H1 (cell line): ENCODE results near the gene GJD2. TPM values are rescaled to one million over a fixed set of nuclear protein-coding genes. Genes with fewer than 3 reads are reported as not detected.

Source experiments
- CREB1 ChIP-seq: IDR thresholded peaks from 2 replicates; pipeline ENCODE4 v1.6.1; 2012; ENCODE audit warnings: inconsistent platforms
- EGR1 ChIP-seq: IDR thresholded peaks from 2 replicates; pipeline ENCODE4 v1.6.1; 2011; ENCODE audit warnings: low read depth, low read length, borderline replicate concordance
- HDAC6 ChIP-seq: IDR thresholded peaks from one replicate; pipeline ENCODE4 v1.7.1; 2012; ENCODE audit warnings: low read depth, mild to moderate bottlenecking, inconsistent platforms, low read length, moderate library complexity
- NANOG ChIP-seq: IDR thresholded peaks from 2 replicates; pipeline ENCODE4 v1.6.1; 2011; ENCODE audit warnings: low read length, low read depth, mild to moderate bottlenecking, inconsistent platforms; ENCODE audit not compliant: insufficient read depth, poor library complexity, severe bottlenecking
- SP4 ChIP-seq: IDR thresholded peaks from 2 replicates; pipeline ENCODE4 v1.6.1; 2012; ENCODE audit warnings: low read length, inconsistent platforms
- SRF ChIP-seq: IDR thresholded peaks from 2 replicates; pipeline ENCODE4 v1.6.1; 2011; ENCODE audit warnings: mild to moderate bottlenecking, low read depth, low read length, moderate library complexity
- polyA plus RNA-seq, 7 experiments: library from polyadenylated mRNA; depleted of rRNA in 3 of 7; stranded (reverse) in 5 of 7; unstranded in 2 of 7; fragments of >200 nt in 5 of 7; fragments of 200-250 nt in 2 of 7; gene quantifications; 1 replicate in 5 of 7; 2 replicates in 1 of 7; 4 replicates in 1 of 7; pipeline versions ENCODE4 v1.2.1 to v1.2.3, GENCODE V29; 2011 to 2013; ENCODE audit warnings: missing spikeins in 2 of 7, mixed read lengths in 2 of 7
- total RNA-seq: library from RNA; stranded (reverse); fragmentation: NEBNext Ultra II Directional; extraction: Animal tissue kit (Norgen Biotek cat#: 25700); gene quantifications from 2 replicates; pipeline ENCODE4 v1.2.1, GENCODE V29; 2021

Gene GJD2
- total and polyA plus RNA-seq, 2 of the 8 experiments (the other 6 are each of a cell fraction or from before 2014, with no cell fraction given): 0.39 to 0.54 TPM

GRCh38 chr15:34749691-34750090 is 5.1 kb downstream of the GJD2 start (continued):
- TF ChIP-seq SP4: no peak
- no peak for TF ChIP-seq NANOG
- no peak for TF ChIP-seq EGR1
- TF ChIP-seq SRF: no peak
- TF ChIP-seq CREB1: no peak
- no peak for TF ChIP-seq HDAC6
